Measurements from ENCODE around the gene FKBP1C.

DNA sequence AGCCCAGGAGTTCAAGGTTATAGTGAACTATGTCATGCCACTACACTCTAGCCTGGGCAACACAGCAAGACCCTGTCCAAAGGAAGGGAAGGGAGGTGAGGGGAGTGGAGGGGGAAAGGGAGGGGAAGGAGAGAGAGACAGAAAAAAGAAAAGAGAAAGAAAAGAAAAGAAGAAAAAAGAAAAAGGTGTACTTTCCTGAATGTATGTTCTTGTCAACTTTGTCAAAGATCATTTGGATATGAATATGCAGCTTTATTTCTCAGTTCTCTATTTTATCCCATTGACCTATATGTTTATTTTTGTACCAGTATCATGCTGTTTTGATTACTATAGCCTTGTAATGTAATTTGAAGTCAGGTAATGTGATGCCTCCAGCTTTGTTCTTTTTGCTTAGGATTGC, 30.9 kb upstream of the FKBP1C start:
- TF ChIP-seq CTCF (IDR thresholded peaks at IDR 0.05; ENCODE audit: poor library complexity) (no peak), EZH2 (IDR thresholded peaks at IDR 0.05; ENCODE audit: borderline replicate concordance) (no peak)
